ENCODE results near the gene NEK11.

The NEK11 gene

GRCh38 chr3:131072099-131072559, 45.5 kb downstream of the NEK11 start:
- Histone ChIP-seq H3K4me1 (ENCODE audit: insufficient read depth, low read length) (peaks cover 7% of the 10 kb centered on the region; the same call in 1 of the 2 replicates), H3K36me3 (ENCODE audit: insufficient read depth, low read length) (no peaks in the 10 kb centered on the region), H3K9ac (ENCODE audit: low read depth, low read length) (no peak overlapping the region), H3K9me3 (ENCODE audit: control insufficient read depth, insufficient read depth, low read length) (no peaks in the 10 kb centered on the region)

GRCh38 chr3:131072845-131073244, 46.2 kb downstream of the NEK11 start:
- Histone ChIP-seq H3K9ac (ENCODE audit: low read depth, low read length) (no peak overlapping the region), H3K4me1 (ENCODE audit: insufficient read depth, low read length) (peaks cover 13% of the 10 kb centered on the region), H3K9me3 (ENCODE audit: control insufficient read depth, insufficient read depth, low read length) (no peaks in the 10 kb centered on the region), H3K36me3 (ENCODE audit: insufficient read depth, low read length) (no peaks in the 10 kb centered on the region)

- Histone ChIP-seq H3K36me3 (ENCODE audit: insufficient read depth, low read length) (no peaks in the 10 kb centered on the region), H3K9ac (ENCODE audit: low read depth, low read length) (no peak overlapping the region), H3K4me1 (ENCODE audit: insufficient read depth, low read length) (peaks cover 13% of the 10 kb centered on the region)
Measured at GRCh38 chr3:131075632-131076328, 49.1 kb downstream of the NEK11 start.

GRCh38 chr3:131077904-131078303, 51.2 kb downstream of the NEK11 start:
- Histone ChIP-seq H3K36me3 (ENCODE audit: insufficient read depth, low read length) (no peaks in the 10 kb centered on the region), H3K9me3 (ENCODE audit: control insufficient read depth, insufficient read depth, low read length) (no peaks in the 10 kb centered on the region), H3K9ac (ENCODE audit: low read depth, low read length) (no peak overlapping the region), H3K4me1 (ENCODE audit: insufficient read depth, low read length) (peaks cover 13% of the 10 kb centered on the region)

More at GRCh38 chr3:131075632-131076328, 49.1 kb downstream of the NEK11 start:
- no peaks in the 10 kb centered on the region for H3K9me3 ChIP-seq (ENCODE audit: control insufficient read depth, insufficient read depth, low read length)

- H3K36me3 ChIP-seq (ENCODE audit: insufficient read depth, low read length): no peaks in the 10 kb centered on the region
- peaks cover 13% of the 10 kb centered on the region for H3K4me1 ChIP-seq (ENCODE audit: insufficient read depth, low read length)
- H3K9me3 ChIP-seq (ENCODE audit: control insufficient read depth, insufficient read depth, low read length): no peaks in the 10 kb centered on the region
- no peak overlapping the region for H3K9ac ChIP-seq (ENCODE audit: low read depth, low read length)
Measured at GRCh38 chr3:131079086-131079485, 52.4 kb downstream of the NEK11 start.

GRCh38 chr3:131081224-131081623, 54.5 kb downstream of the NEK11 start:
- no peak overlapping the region for H3K9ac ChIP-seq (ENCODE audit: low read depth, low read length)
- peaks cover 13% of the 10 kb centered on the region for H3K4me1 ChIP-seq (ENCODE audit: insufficient read depth, low read length)
- no peaks in the 10 kb centered on the region for H3K36me3 ChIP-seq (ENCODE audit: insufficient read depth, low read length)
- H3K9me3 ChIP-seq (ENCODE audit: control insufficient read depth, insufficient read depth, low read length): no peaks in the 10 kb centered on the region

GRCh38 chr3:131082246-131082645, 55.6 kb downstream of the NEK11 start:
- no peaks in the 10 kb centered on the region for H3K9me3 ChIP-seq (ENCODE audit: control insufficient read depth, insufficient read depth, low read length)
- no peak overlapping the region for H3K9ac ChIP-seq (ENCODE audit: low read depth, low read length)
- H3K4me1 ChIP-seq (ENCODE audit: insufficient read depth, low read length): peaks cover 6% of the 10 kb centered on the region
- H3K36me3 ChIP-seq (ENCODE audit: insufficient read depth, low read length): no peaks in the 10 kb centered on the region

GRCh38 chr3:131082871-131083863, 56.5 kb downstream of the NEK11 start:
- no peaks in the 10 kb centered on the region for H3K4me1 ChIP-seq (ENCODE audit: insufficient read depth, low read length)
- no peak overlapping the region for H3K9ac ChIP-seq (ENCODE audit: low read depth, low read length)
- no peaks in the 10 kb centered on the region for H3K36me3 ChIP-seq (ENCODE audit: insufficient read depth, low read length)
- no peaks in the 10 kb centered on the region for H3K9me3 ChIP-seq (ENCODE audit: control insufficient read depth, insufficient read depth, low read length)

GRCh38 chr3:131091768-131092167, 65.1 kb downstream of the NEK11 start:
- H3K36me3 ChIP-seq (ENCODE audit: insufficient read depth, low read length): no peaks in the 10 kb centered on the region
- peaks cover 5% of the 10 kb centered on the region; the same call in 1 of the 2 replicates for H3K4me1 ChIP-seq (ENCODE audit: insufficient read depth, low read length)
- no peaks in the 10 kb centered on the region for H3K9me3 ChIP-seq (ENCODE audit: control insufficient read depth, insufficient read depth, low read length)
- no peak overlapping the region for H3K9ac ChIP-seq (ENCODE audit: low read depth, low read length)

- H3K4me1 ChIP-seq (ENCODE audit: insufficient read depth, low read length): no peaks in the 10 kb centered on the region
- H3K36me3 ChIP-seq (ENCODE audit: insufficient read depth, low read length): no peaks in the 10 kb centered on the region
- H3K9ac ChIP-seq (ENCODE audit: low read depth, low read length): no peak overlapping the region
- H3K9me3 ChIP-seq (ENCODE audit: control insufficient read depth, insufficient read depth, low read length): no peaks in the 10 kb centered on the region
Measured at GRCh38 chr3:131107637-131108433, 81.2 kb downstream of the NEK11 start.

- Histone ChIP-seq H3K9ac (ENCODE audit: low read depth, low read length) (no peak overlapping the region), H3K4me1 (ENCODE audit: insufficient read depth, low read length) (no peaks in the 10 kb centered on the region), H3K9me3 (ENCODE audit: control insufficient read depth, insufficient read depth, low read length) (no peaks in the 10 kb centered on the region), H3K36me3 (ENCODE audit: insufficient read depth, low read length) (no peaks in the 10 kb centered on the region)
Measured at GRCh38 chr3:131109156-131109555, 82.5 kb downstream of the NEK11 start.

- H3K9ac ChIP-seq (ENCODE audit: low read depth, low read length): no peak overlapping the region
Measured at GRCh38 chr3:131110087-131110486, 83.4 kb downstream of the NEK11 start.

GRCh38 chr3:131114256-131114655, 87.6 kb downstream of the NEK11 start:
- H3K36me3 ChIP-seq (ENCODE audit: insufficient read depth, low read length): no peaks in the 10 kb centered on the region
- H3K9me3 ChIP-seq (ENCODE audit: control insufficient read depth, insufficient read depth, low read length): no peaks in the 10 kb centered on the region
- no peak overlapping the region for H3K9ac ChIP-seq (ENCODE audit: low read depth, low read length)
- no peaks in the 10 kb centered on the region for H3K4me1 ChIP-seq (ENCODE audit: insufficient read depth, low read length)

More at GRCh38 chr3:131110087-131110486, 83.4 kb downstream of the NEK11 start:
- Histone ChIP-seq H3K9me3 (ENCODE audit: control insufficient read depth, insufficient read depth, low read length) (no peaks in the 10 kb centered on the region), H3K36me3 (ENCODE audit: insufficient read depth, low read length) (no peaks in the 10 kb centered on the region), H3K4me1 (ENCODE audit: insufficient read depth, low read length) (no peaks in the 10 kb centered on the region)

GRCh38 chr3:131125684-131126083, 99.0 kb downstream of the NEK11 start:
- Histone ChIP-seq H3K9me3 (ENCODE audit: control insufficient read depth, insufficient read depth, low read length) (no peaks in the 10 kb centered on the region), H3K4me1 (ENCODE audit: insufficient read depth, low read length) (no peaks in the 10 kb centered on the region), H3K36me3 (ENCODE audit: insufficient read depth, low read length) (no peaks in the 10 kb centered on the region), H3K9ac (ENCODE audit: low read depth, low read length) (no peak overlapping the region)

All from ES-I3 (cell line).